HPDE6-E6E7 (cell line): ENCODE measurements around the gene GALNT14.

Experiments
- DNase-seq: peaks from one replicate; pipeline ENCODE4 v3.0.0; 2011; ENCODE audit warnings: missing footprints; ENCODE audit errors: extremely low spot score

GALNT14 gene

DNA sequence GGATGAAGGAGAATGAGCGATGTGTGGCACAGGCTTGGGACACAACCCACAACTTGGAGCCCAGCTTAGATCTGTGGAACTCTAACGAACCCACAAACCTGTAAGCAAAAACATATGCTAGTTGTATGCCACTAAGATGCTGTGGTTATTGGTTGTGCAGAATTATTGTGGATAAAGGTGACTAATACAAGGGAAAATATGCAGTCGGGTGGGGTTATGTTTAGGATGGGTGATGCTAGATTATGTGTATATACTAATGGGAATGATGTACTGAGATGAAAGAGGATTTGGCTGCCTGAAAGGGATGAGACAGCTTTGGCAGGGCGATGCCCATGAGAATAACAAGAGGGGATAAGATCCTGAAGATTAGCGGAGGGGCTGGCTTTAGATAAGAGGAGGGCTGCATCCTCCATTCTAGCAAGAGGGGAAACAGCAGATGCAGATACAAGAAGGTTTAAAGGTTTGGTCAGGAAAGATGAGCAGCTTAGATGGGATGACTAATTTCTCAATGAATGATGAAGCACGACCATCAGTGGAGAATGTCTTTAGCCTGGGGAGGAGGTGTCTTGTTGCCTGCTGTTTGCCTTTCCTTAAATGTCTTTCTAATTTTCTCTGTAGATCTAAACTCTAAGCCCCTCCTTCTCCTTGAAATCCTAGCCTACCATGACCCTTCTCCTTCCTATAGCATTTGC, 49.6 kb downstream of the GALNT14 start:
- no peak for DNase-seq

- DNase-seq, result no peak
Observed at GRCh38 chr2:31087491-31087890, 50.7 kb downstream of the GALNT14 start.

- DNase-seq, result no peak
Observed at GRCh38 chr2:31086590-31086989, 51.6 kb downstream of the GALNT14 start.

DNA sequence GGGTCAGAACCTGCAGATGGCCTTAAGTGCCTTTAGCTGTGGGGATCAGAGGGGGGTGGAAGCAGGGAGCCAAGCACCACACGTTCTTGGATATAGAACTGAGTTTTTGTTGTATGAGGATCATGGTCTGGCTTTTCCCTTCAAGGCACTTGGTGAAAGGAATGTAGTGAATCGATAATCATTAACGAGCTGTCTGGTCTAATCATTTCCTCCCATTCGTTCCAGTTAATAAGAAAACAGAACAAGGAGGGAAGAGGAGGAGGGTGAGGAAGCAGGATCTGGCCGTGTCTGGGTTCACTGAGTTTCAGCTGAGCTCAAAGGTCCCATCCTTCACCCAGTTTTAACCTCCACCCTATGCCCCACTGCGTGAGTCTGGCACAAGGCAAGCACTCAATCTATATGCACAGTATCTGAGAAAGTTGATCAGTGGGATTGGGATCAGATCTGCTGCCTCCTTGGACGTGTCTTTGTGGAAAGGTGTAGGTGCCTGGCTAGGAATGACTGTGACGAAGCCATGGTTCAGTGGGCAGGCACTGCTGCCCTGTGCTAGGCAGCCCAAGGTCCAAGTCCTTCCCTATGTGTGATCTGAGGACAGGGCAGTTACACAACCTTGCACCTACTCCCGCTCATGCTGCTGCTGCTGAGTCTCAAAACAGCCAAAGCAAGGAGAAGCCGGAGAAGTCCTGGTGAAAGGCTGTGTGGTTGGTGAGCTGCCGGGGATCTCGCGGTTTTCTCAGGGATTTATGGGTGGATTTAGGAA, 54.8 kb downstream of the GALNT14 start:
- DNase-seq, result no peak

GRCh38 chr2:31082002-31082401, 56.2 kb downstream of the GALNT14 start:
- no peak for DNase-seq

DNA sequence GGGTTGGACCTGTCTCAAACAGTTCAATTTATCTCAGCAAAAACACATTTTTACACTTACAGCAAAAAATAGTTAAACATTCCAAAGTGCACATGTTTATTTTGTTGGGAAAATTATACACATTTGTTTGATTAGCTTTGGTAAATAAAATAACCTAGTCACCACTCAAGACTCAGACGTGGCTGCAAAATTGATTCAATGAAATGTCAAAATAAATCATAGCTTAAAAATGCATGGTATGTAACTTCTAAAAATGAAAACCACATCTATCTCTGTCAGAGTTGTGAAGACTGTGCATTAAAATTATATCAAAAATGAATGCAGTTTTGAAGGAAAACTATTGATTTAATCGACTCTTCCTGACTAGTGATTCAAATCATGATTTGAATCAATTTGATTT, 56.7 kb downstream of the GALNT14 start:
- DNase-seq, result no peak

- DNase-seq, result no peak
Observed at GRCh38 chr2:31080361-31080760, 57.9 kb downstream of the GALNT14 start.

- DNase-seq, result no peak
Observed at GRCh38 chr2:31079665-31080064, 58.6 kb downstream of the GALNT14 start.

DNA sequence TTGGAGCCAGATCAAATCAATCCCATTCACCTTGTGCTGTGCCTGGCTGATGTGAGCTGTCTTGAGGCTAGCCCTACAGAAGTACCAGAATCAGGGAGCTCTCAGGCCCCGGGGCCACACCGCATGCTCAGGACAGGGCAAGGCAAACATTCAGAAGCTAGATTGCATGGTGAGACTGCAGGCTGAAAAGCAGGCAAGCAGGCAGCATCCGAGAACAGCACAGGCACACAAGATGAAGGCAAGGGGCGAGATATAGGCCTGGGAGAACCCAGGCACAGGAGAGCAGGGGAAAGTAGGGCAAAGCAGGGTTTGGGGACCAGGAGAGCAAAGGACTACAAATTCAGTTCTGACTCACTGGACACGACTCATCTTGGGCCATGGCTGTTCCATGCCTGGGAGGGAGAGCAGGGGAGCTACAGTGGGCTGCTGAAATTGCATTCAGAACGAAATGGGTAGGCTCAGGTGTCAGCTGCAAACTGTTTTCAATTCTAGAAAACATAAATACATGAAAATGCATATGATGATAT, 59.6 kb downstream of the GALNT14 start:
- DNase-seq, result no peak

- no peak for DNase-seq
Observed at GRCh38 chr2:31078011-31078410, 60.2 kb downstream of the GALNT14 start.

DNA sequence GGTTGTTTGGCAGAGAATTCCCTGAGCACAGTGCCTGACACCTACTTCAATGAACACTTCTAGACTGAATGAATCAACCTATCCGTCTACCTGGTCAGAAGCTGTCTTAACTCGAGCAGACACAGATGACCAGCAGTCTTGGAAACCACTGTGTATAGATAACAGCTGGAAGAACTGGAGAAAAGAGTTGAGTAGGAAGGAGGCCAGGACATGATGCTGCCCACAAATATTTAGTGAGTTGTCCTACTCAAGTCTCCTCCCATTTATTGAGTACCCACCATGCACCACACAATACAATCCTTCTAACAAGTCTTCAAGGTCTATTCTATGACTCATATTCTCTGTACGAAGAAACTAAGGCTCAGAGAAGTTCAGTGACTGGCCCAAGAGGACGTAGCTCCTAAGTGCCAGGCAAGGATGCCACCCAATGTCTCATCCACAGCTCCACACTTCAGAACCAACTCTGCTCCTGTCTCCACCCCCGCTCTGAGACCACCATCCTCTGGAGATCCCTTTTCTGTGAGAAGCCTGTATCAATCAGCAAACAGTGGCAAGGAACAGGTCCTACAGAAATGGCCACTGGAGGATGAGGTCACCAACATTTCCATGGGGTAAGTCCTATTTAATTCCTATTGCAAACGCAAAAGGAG, 62.2 kb downstream of the GALNT14 start:
- DNase-seq, result no peak

- no peak for DNase-seq
Observed at GRCh38 chr2:31075431-31075830, 62.8 kb downstream of the GALNT14 start.

DNA sequence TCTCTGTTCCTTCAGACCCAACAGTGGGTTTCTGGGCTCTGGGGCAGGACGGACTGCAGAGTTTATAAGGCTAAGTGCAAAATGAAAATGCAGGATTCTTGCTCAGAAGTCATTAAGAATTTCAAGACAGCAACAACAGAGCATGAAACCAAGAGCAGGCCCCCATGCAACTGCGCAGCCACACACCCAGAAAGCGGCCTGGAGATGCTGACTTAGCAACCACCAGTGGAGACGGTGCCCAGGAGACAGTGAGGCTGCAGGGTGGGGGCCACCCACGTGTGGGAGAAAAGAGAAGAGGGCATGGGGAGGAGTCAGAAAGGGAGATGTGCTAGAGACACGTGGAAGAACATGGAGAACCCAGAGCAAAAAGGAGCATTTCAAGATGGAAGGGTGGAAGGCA, 66.5 kb downstream of the GALNT14 start:
- no peak for DNase-seq

GRCh38 chr2:31070339-31071125, 67.7 kb downstream of the GALNT14 start:
- peak; percentile 15 for DNase-seq

DNA sequence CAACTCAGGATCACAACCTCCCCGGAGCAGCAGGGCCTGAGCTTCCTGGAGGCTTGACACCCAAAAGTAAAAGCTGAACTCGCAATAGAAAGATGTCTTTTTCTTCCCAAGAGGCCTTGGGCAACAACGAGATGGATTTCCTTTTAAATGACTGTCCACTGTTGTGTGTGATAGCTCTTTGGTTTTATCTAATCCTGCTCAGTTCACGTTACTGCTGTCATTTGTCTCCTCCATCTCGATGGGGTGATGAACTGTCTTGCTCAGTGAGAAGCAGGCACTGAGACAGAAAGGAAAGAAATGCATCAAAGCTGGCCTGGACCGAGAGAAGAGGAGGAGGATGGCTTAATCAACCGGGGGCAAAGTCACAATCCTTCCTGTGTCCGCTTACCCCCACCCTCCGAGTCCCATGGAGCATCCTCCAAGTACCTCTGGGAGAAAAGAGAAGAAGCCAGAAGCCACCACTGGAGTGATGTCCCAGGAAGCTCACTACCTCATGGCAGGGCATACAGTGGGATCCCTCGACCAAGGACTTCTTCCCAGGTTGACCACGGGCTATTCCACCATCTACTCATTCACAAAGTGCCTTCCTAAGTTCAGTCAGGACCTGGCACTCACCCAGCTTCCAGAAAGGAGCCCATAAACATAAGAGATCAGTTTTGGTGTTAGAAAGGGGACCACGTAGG, 68.5 kb downstream of the GALNT14 start:
- DNase-seq, result no peak

DNA sequence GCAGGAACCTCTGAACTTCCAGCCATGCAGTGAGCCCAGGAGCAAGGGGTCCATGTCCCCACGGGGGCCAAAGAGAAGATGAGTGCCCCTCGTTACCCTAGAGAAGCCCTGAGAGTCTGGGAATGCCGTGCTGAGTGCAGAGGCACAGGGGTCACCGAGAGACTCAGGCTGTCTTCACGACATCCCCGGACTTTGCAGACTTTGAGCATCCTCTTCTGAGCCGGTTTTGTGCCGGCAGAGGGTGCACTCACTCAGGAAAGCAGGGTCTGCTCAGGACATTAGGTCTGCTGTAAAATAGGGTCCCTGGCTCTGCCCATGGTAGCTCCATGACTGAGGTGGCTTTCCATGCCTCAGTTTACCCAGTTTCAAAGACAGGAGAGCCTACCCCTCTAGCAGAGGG, 71.0 kb downstream of the GALNT14 start:
- no peak for DNase-seq

- no peak for DNase-seq
Observed at GRCh38 chr2:31066551-31066950, 71.7 kb downstream of the GALNT14 start.

GRCh38 chr2:31066086-31066485, 72.2 kb downstream of the GALNT14 start:
- DNase-seq, result no peak

DNA sequence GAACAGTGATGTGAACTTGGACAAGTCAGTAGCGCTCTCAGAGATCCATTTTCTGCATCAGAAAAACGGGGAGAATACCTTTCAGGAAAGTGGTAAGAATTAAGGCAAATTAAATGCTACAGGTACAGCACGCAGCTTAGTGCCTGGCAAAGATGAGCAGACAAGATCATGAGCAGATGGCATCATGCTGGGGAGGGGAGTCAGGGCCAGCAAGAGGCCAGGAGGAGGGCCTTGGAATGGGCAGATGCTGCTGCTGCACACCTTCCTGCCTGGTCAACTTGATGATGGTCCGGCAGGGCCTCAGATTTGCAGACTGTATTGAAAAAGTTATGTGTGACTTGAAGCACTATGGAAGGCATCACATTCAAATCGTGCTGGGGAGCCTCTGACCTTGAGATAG, 72.9 kb downstream of the GALNT14 start:
- DNase-seq, result no peak

GRCh38 chr2:31060397-31060796, 77.8 kb downstream of the GALNT14 start:
- no peak for DNase-seq
